Endothelial cell of umbilical vein (primary cell): ENCODE data around the gene LLPH. TPM values are rescaled to one million over a fixed set of nuclear protein-coding genes. Genes with fewer than 3 reads are reported as not detected.

ENCODE experiments used
- BruUV-seq: library from RNA; stranded (reverse); fragments of 400-500 nt; replicated peaks from 2 replicates; lab custom pipeline; 2021; lab: Mats Ljungman, UMichigan
- CTCF ChIA-PET: fragments of 300-600, 350-600 bp; sonication (Branson Sonifier 250); formaldehyde crosslinking; loops from one replicate; lab custom pipeline; 2021; ENCODE audit warnings: antibody characterized with exemption, inconsistent platforms; lab: Charles Lee
- POLR2A ChIA-PET: fragments of 300-600, 350-600 bp; sonication (Branson Sonifier 250); formaldehyde crosslinking; loops from one replicate; lab custom pipeline; 2021; ENCODE audit warnings: antibody characterized with exemption, inconsistent platforms; lab: Charles Lee
- DNase-seq: peaks from one replicate; pipeline ENCODE4 v3.0.0-alpha.2; 2011; ENCODE audit warnings: low read depth, low spot score
- FAIRE-seq: peaks from 2 replicates; lab custom pipeline; 2011; peaks lifted over from hg19 to GRCh38; lab: Jason Lieb, UNC
- H2AFZ ChIP-seq: 2 replicates; pipeline ENCODE4 v1.6.0; 2012; ENCODE audit warnings: low read depth, low read length, control low read depth, inconsistent platforms
- H3K27ac ChIP-seq: 2 replicates; pipeline ENCODE4 v1.5.1; 2011; ENCODE audit warnings: low read depth, mild to moderate bottlenecking, control low read depth, low read length, moderate library complexity; ENCODE audit not compliant: insufficient read depth
- H3K27me3 ChIP-seq, 2 experiments: 2 replicates each; pipeline versions ENCODE4 v1.6.0 to v1.6.1; 2011; ENCODE audit warnings: low read length in 2 of 2, mixed read lengths in 1 of 2; ENCODE audit not compliant: control insufficient read depth in 2 of 2, insufficient read depth in 2 of 2
- H3K36me3 ChIP-seq, 2 experiments: 2 replicates in 1 of 2; 3 replicates in 1 of 2; pipeline ENCODE4 v1.5.1; 2011; ENCODE audit warnings: low read length in 2 of 2, mild to moderate bottlenecking in 1 of 2, moderate library complexity in 1 of 2; ENCODE audit not compliant: control insufficient read depth in 2 of 2, insufficient read depth in 2 of 2; ENCODE audit errors: extremely low read depth in 1 of 2
- H3K4me1 ChIP-seq: 3 replicates; pipeline ENCODE4 v1.5.1; 2011; ENCODE audit warnings: mild to moderate bottlenecking, low read length; ENCODE audit not compliant: control insufficient read depth, insufficient read depth; ENCODE audit errors: extremely low read depth
- H3K4me2 ChIP-seq: 2 replicates; pipeline ENCODE4 v1.6.1; 2011; ENCODE audit warnings: low read length, control low read depth, mixed read lengths; ENCODE audit not compliant: insufficient read depth
- H3K4me3 ChIP-seq, 3 experiments: fragments of 200-600 bp in 1 of 3; sonication (generic), shearing (Covaris generic) in 1 of 3; replicated peaks in 1 of 3; 2 replicates each; pipeline ENCODE4 v1.5.1; 2011 to 2016; ENCODE audit warnings: control low read depth in 3 of 3, low read length in 3 of 3, mild to moderate bottlenecking in 2 of 3, inconsistent platforms in 1 of 3, low read depth in 1 of 3, moderate library complexity in 1 of 3; ENCODE audit not compliant: insufficient read depth in 1 of 3
- H3K79me2 ChIP-seq: 2 replicates; pipeline ENCODE4 v1.6.0; 2012; ENCODE audit warnings: low read length, inconsistent platforms; ENCODE audit not compliant: control insufficient read depth, insufficient read depth
- H3K9ac ChIP-seq: replicated peaks from 2 replicates; pipeline ENCODE3; 2011; ENCODE audit warnings: low read length, control low read depth; ENCODE audit not compliant: insufficient read depth; ENCODE audit errors: extremely low read depth
- H3K9me1 ChIP-seq: replicated peaks from 3 replicates; pipeline ENCODE4 v1.6.0; 2011; ENCODE audit warnings: mild to moderate bottlenecking, low read length; ENCODE audit not compliant: control insufficient read depth, insufficient read depth; ENCODE audit errors: extremely low read depth
- H3K9me3 ChIP-seq: replicated peaks from 2 replicates; pipeline ENCODE4 v1.5.1; 2012; ENCODE audit warnings: low read length, inconsistent platforms; ENCODE audit not compliant: control insufficient read depth, insufficient read depth
- H4K20me1 ChIP-seq: replicated peaks from 2 replicates; pipeline ENCODE3; 2011; ENCODE audit warnings: mild to moderate bottlenecking, low read length; ENCODE audit not compliant: control insufficient read depth, insufficient read depth; ENCODE audit errors: extremely low read depth
- FOS ChIP-seq: IDR thresholded peaks from 2 replicates; pipeline ENCODE4 v1.6.1; 2011; ENCODE audit warnings: mild to moderate bottlenecking, low read length, moderate library complexity, borderline replicate concordance; ENCODE audit not compliant: insufficient read depth
- GATA2 ChIP-seq: IDR thresholded peaks from 2 replicates; pipeline ENCODE4 v1.7.0; 2011; ENCODE audit warnings: low read depth, mild to moderate bottlenecking, moderate library complexity, mixed read lengths, low read length; ENCODE audit not compliant: insufficient read length, insufficient read depth
- JUN ChIP-seq: IDR thresholded peaks from 2 replicates; pipeline ENCODE4 v1.6.1; 2011; ENCODE audit warnings: borderline replicate concordance, low read depth; ENCODE audit not compliant: insufficient read length, insufficient read depth
- MYC ChIP-seq: IDR thresholded peaks from one replicate; pipeline ENCODE4 v1.6.1; 2011; ENCODE audit warnings: mild to moderate bottlenecking, low read depth, low read length
- POLR2A ChIP-seq: IDR thresholded peaks from 2 replicates; pipeline ENCODE4 v1.6.1; 2012; ENCODE audit warnings: low read depth, mild to moderate bottlenecking, control low read depth, low read length
- POLR2AphosphoS5 ChIP-seq: IDR thresholded peaks from 2 replicates; pipeline ENCODE4 v1.6.1; 2012; ENCODE audit warnings: low read depth, mild to moderate bottlenecking, control low read depth, low read length, moderate library complexity; ENCODE audit not compliant: insufficient read depth
- dilution Hi-C: fragments of 300-500 bp; cut with MboI; formaldehyde crosslinking; loops from one replicate; pipeline ENCODE4 v1.15.0; 2019; ENCODE audit warnings: low sequenced_read_pairs; ENCODE audit not compliant: extremely low pct_ligation_motif_present
- intact Hi-C: fragments of 100-400 bp; cut with micrococcal nuclease; formaldehyde crosslinking; loops from one replicate; pipeline ENCODE4 v1.10.0; 2022
- polyA plus RNA-seq, 4 experiments: library from polyadenylated mRNA; depleted of rRNA in 3 of 4; stranded (reverse) in 3 of 4; unstranded in 1 of 4; fragments of >200 nt; gene quantifications; 2 replicates each; pipeline versions ENCODE4 v1.2.1 to v1.2.3, GENCODE V29; 2011 to 2012; ENCODE audit warnings: missing spikeins in 1 of 4
- total RNA-seq: library from RNA; stranded (reverse); gene quantifications from 2 replicates; pipeline ENCODE4 v1.2.3, GENCODE V29; 2021
- TF ChIP-seq, protein P1 (sequence below): IDR thresholded peaks from 2 replicates; pipeline ENCODE4 v1.6.1; 2011; ENCODE audit not compliant: insufficient read depth, insufficient read length
- TF ChIP-seq, protein P2 (sequence below), 2 donors: IDR thresholded peaks; 1 replicate in 1 of 2; 2 replicates in 1 of 2; pipeline ENCODE4 v1.5.1; 2011; ENCODE audit warnings: low read length in 2 of 2, mild to moderate bottlenecking in 2 of 2, moderate library complexity in 2 of 2, control low read depth in 1 of 2, inconsistent platforms in 1 of 2, low read depth in 1 of 2; ENCODE audit not compliant: insufficient read depth in 1 of 2; ENCODE audit errors: extremely low read depth in 1 of 2

Gene LLPH
- total and polyA plus RNA-seq, 2 donors (not counting 3 experiments of a cell fraction or from before 2014, with no cell fraction given) = 4.0 to 34.0 TPM

DNA sequence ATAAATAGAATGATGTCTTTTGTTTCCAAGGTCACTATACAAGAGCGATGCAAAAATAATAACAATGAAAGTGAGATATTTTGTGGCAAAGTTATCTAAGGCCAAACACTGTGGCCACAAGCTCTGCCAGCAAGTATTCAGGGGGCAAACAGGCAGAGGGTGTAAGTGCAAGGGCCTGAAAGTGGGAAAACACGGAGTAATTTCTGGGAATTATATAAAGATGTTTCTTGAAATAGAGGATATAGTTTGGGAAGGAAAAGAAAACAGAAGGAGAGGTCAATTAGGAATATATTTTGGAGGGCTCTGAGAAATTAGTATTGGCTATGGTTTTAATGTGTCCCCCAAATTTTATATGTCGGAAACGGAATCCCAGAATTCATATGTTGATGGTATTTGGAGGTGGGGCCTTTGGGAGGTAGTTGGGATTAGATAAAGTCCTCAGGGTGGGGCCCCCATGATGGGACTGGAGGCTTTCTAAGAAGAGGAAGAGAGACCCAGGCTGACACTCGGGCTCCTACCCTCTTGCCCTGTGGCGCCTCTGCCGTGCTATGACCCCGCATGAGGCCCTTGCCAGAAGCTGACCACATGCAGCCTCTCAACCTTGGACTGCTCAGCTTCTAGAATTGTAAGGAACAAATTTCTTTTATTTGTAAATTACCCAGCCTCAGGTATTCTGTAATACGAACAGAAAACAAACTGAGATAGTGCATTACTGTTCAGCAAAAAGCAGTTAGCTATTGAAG, 60.0 kb downstream of the LLPH start:
- Histone ChIP-seq H3K9me3 (no peaks in the 10 kb centered on the region), H3K9ac (no peak overlapping the region), H3K9me1 (no peaks in the 10 kb centered on the region), H3K27ac (no peak overlapping the region), H3K4me2 (no peak overlapping the region), H2AFZ (no peak overlapping the region), H3K4me1 (no peaks in the 10 kb centered on the region), H4K20me1 (no peaks in the 10 kb centered on the region), H3K79me2 (no peaks in the 10 kb centered on the region), H3K27me3 (peaks cover 0 to 4% of the 10 kb centered on the region in 2 experiments), H3K36me3 (no peaks in the 10 kb centered on the region), H3K4me3 (no peak overlapping the region)
- dilution Hi-C loops = no loop called here
- FAIRE-seq (no peak), DNase-seq (no peak)
- intact Hi-C loops = no loop called here
- CTCF ChIA-PET = interaction anchor here (1.1 to 2.1 kb wide), 2 partner anchors 13 to 15 kb away, joined by 3 to 4 read pairs; no protein-coding TSS in a partner anchor
- POLR2A ChIA-PET = no interaction called here
- TF ChIP-seq GATA2 (no peak), POLR2A (no peak), POLR2AphosphoS5 (no peak), JUN (no peak), MYC (no peak), FOS (no peak)
- TF ChIP-seq, protein P1, sequence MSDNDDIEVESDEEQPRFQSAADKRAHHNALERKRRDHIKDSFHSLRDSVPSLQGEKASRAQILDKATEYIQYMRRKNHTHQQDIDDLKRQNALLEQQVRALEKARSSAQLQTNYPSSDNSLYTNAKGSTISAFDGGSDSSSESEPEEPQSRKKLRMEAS = no peak
- TF ChIP-seq, protein P2, sequence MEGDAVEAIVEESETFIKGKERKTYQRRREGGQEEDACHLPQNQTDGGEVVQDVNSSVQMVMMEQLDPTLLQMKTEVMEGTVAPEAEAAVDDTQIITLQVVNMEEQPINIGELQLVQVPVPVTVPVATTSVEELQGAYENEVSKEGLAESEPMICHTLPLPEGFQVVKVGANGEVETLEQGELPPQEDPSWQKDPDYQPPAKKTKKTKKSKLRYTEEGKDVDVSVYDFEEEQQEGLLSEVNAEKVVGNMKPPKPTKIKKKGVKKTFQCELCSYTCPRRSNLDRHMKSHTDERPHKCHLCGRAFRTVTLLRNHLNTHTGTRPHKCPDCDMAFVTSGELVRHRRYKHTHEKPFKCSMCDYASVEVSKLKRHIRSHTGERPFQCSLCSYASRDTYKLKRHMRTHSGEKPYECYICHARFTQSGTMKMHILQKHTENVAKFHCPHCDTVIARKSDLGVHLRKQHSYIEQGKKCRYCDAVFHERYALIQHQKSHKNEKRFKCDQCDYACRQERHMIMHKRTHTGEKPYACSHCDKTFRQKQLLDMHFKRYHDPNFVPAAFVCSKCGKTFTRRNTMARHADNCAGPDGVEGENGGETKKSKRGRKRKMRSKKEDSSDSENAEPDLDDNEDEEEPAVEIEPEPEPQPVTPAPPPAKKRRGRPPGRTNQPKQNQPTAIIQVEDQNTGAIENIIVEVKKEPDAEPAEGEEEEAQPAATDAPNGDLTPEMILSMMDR (IDR thresholded peaks at IDR 0.05; ENCODE audit: extremely low read depth in 1 of 2, insufficient read depth in 1 of 2, low read depth in 1 of 2, low read length in 2 of 2) = no peak
- BruUV-seq = no TSS peak
